ENCODE measurements around the gene USP13.

The USP13 gene

GRCh38 chr3:179700716-179701115 lies 47.9 kb downstream of the USP13 start:
- DNase-seq: no peak
- TF ChIP-seq GATA1 (IDR thresholded peaks at IDR 0.05; ENCODE audit: low read depth, low read length) (no peak), POLR2A (IDR thresholded peaks at IDR 0.05; ENCODE audit: low read length) (no peak)

GRCh38 chr3:179701176-179701827 lies 48.5 kb downstream of the USP13 start:
- TF ChIP-seq POLR2A (IDR thresholded peaks at IDR 0.05; ENCODE audit: low read length): no peak
- no peak for TF ChIP-seq GATA1 (IDR thresholded peaks at IDR 0.05; ENCODE audit: low read depth, low read length)
- DNase-seq: no peak

DNA sequence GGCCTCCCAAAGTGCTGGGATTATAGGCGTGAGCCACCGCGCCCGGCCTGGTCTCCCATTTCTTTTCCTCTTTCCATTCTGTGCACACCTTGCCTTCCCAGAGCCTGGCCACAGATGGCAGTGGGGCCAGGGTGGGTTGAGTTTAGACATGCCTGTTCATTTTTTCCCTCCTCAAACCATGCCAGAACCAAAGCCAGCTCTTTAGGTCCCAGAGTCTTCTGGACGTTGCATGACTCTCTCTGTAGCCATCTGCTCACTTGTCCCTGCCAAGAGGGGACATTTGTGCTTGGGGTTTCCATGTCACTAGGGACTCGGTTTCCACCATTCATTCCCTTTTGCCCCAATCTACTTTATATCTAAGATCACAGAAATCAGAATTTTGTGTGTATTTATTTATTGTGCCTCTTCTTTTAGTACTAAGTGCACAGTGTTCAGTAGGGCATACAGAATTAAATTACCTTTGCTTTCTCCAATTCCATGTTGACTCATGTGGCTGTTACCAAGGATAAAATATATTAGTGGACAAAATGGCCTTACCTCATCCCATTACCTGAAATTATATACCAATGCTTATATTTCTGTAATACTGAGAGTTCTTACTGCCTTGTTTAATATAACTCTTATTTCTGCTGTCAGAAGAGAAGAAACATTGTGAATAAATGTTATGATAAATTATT lies 49.6 kb downstream of the USP13 start:
- TF ChIP-seq GATA1 (IDR thresholded peaks at IDR 0.05; ENCODE audit: low read depth, low read length) (no peak), POLR2A (IDR thresholded peaks at IDR 0.05; ENCODE audit: low read length) (no peak)
- DNase-seq: no peak

DNA sequence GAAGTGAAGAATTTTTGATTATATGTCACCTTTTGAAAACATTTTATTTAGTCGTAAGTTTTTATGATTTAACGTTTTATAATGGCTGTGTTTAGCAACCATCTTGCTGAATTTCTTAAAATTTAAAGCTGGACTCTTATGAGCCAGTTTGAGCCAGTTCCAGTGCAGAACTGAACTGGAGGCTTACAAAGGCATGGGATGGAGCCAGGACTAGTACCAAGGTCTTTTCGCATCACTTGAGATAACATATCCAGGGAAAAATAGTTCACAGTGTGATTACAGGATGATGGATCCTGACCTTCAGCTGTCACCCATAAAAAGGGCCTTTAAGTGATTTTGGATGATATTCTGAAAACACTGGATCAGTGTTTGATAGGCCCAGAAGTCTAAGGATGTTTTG lies 51.0 kb downstream of the USP13 start:
- TF ChIP-seq POLR2A (IDR thresholded peaks at IDR 0.05; ENCODE audit: low read length): no peak
- TF ChIP-seq GATA1 (IDR thresholded peaks at IDR 0.05; ENCODE audit: low read depth, low read length): no peak
- no peak for DNase-seq

- TF ChIP-seq GATA1 (IDR thresholded peaks at IDR 0.05; ENCODE audit: low read depth, low read length) (no peak), POLR2A (IDR thresholded peaks at IDR 0.05; ENCODE audit: low read length) (no peak)
- DNase-seq: no peak
These were observed 53.4 kb downstream of the USP13 start for GRCh38 chr3:179706233-179706632.

GRCh38 chr3:179710079-179710478 lies 57.2 kb downstream of the USP13 start:
- no peak for DNase-seq
- no peak for TF ChIP-seq POLR2A (IDR thresholded peaks at IDR 0.05; ENCODE audit: low read length)
- no peak for TF ChIP-seq GATA1 (IDR thresholded peaks at IDR 0.05; ENCODE audit: low read depth, low read length)

DNA sequence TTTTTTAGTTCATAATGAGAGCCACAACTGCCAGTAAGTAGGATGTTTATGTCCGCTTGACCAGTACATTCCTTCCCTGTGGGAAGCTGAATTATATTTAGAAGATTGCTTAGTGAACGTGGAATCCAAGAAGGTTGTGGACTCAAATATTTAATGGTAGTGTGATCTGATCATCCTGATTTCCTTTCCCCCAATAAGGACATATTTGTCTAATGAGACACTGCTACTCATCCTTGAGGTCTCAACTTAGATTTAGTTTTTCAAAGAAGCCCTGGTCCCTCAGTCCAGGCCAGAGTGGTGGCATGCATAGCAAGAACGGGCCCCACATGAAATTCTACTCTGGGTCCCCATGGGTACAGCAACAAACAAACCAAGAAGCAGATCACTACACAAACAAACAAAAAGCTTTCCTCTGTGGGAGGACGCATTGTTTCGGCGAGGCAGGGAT lies 60.8 kb downstream of the USP13 start:
- no peak for DNase-seq
- TF ChIP-seq POLR2A (IDR thresholded peaks at IDR 0.05; ENCODE audit: low read length) (no peak), GATA1 (IDR thresholded peaks at IDR 0.05; ENCODE audit: low read depth, low read length) (no peak)

DNA sequence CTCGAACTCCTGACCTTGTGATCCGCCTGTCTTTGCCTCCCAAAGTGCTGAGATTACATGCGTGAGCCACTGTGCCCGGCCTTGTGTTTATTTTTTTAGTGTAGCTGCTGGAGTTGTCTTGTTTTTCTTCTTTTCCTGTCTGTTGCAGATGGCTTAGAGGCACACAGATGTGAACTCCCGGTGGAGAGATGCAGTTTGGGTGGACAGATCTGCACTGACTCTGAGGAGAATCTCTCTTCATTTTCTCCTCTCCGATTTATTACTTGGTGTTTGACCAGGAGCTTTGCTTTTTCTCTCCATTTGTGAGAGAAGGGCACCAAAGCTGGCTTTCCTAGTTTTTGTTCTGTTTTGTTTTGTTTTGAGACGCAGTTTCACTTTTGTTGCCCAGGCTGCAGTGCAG lies 62.7 kb downstream of the USP13 start:
- no peak for TF ChIP-seq POLR2A (IDR thresholded peaks at IDR 0.05; ENCODE audit: low read length)
- no peak for TF ChIP-seq GATA1 (IDR thresholded peaks at IDR 0.05; ENCODE audit: low read depth, low read length)
- no peak for DNase-seq

GRCh38 chr3:179716226-179716625 lies 63.4 kb downstream of the USP13 start:
- DNase-seq: no peak

GRCh38 chr3:179716811-179717210 lies 64.0 kb downstream of the USP13 start:
- no peak for TF ChIP-seq POLR2A (IDR thresholded peaks at IDR 0.05; ENCODE audit: low read length)
- no peak for TF ChIP-seq GATA1 (IDR thresholded peaks at IDR 0.05; ENCODE audit: low read depth, low read length)
- DNase-seq: no peak

More at GRCh38 chr3:179716226-179716625, 63.4 kb downstream of the USP13 start:
- TF ChIP-seq GATA1 (IDR thresholded peaks at IDR 0.05; ENCODE audit: low read depth, low read length) (no peak), POLR2A (IDR thresholded peaks at IDR 0.05; ENCODE audit: low read length) (no peak)

- no peak for DNase-seq
- TF ChIP-seq GATA1 (IDR thresholded peaks at IDR 0.05; ENCODE audit: low read depth, low read length): no peak
- no peak for TF ChIP-seq POLR2A (IDR thresholded peaks at IDR 0.05; ENCODE audit: low read length)
These were observed 64.4 kb downstream of the USP13 start for GRCh38 chr3:179717219-179717618.

GRCh38 chr3:179719048-179719734 lies 66.4 kb downstream of the USP13 start:
- TF ChIP-seq POLR2A (IDR thresholded peaks at IDR 0.05; ENCODE audit: low read length) (no peak), GATA1 (IDR thresholded peaks at IDR 0.05; ENCODE audit: low read depth, low read length) (no peak)
- DNase-seq: no peak

DNA sequence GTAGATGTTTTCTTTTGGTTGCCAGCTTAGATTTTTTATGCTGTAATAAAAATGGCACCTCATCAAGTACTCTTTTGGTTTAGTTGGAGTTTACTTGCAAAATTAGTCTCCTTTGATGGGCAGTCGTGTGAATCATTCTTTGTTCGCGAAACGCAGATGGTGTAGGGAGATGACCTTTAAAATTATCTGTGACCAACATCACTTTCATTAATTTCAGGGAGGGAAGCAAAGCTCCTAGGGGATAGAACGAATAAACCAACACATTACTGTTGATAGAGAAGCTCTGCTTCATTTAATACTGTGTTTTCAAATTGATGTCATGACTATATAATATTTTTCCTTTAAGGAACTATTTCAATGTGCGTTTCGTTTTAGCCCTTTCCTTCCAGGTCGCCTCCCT lies 67.4 kb downstream of the USP13 start:
- DNase-seq: no peak
- TF ChIP-seq GATA1 (IDR thresholded peaks at IDR 0.05; ENCODE audit: low read depth, low read length): no peak
- TF ChIP-seq POLR2A (IDR thresholded peaks at IDR 0.05; ENCODE audit: low read length): no peak

GRCh38 chr3:179723617-179724016 lies 70.8 kb downstream of the USP13 start:
- TF ChIP-seq GATA1 (IDR thresholded peaks at IDR 0.05; ENCODE audit: low read depth, low read length): no peak
- TF ChIP-seq POLR2A (IDR thresholded peaks at IDR 0.05; ENCODE audit: low read length): no peak
- no peak for DNase-seq

Measured in erythroblast (primary cell).